Liver (tissue), 9 donors: ENCODE data around the gene ESRP2. TPM values are rescaled to one million over a fixed set of nuclear protein-coding genes. Genes with fewer than 3 reads are reported as not detected.

Source experiments
- DNase-seq: peaks from one replicate; pipeline ENCODE4 v3.0.0-alpha.2; 2017; ENCODE audit warnings: low spot score
- H3K27ac ChIP-seq, 2 donors: one replicate each; pipeline ENCODE4 v1.7.0; 2013; ENCODE audit warnings: inconsistent platforms in 2 of 2, low read length in 2 of 2, control low read depth in 1 of 2, low read depth in 1 of 2, mild to moderate bottlenecking in 1 of 2
- H3K27me3 ChIP-seq, 4 donors: one replicate each; pipeline versions ENCODE4 v1.6.1 to v1.7.0; 2013; ENCODE audit warnings: low read length in 3 of 4, inconsistent platforms in 1 of 4, mild to moderate bottlenecking in 1 of 4, moderate library complexity in 1 of 4; ENCODE audit not compliant: control insufficient read depth in 4 of 4, insufficient read depth in 4 of 4
- H3K36me3 ChIP-seq, 4 donors: one replicate each; pipeline versions ENCODE4 v1.6.1 to v1.7.0; 2013; ENCODE audit warnings: low read length in 3 of 4, mild to moderate bottlenecking in 3 of 4, low read depth in 1 of 4, moderate library complexity in 1 of 4; ENCODE audit not compliant: control insufficient read depth in 4 of 4, insufficient read depth in 3 of 4
- H3K4me1 ChIP-seq, 4 donors: one replicate each; pipeline versions ENCODE4 v1.6.1 to v1.7.0; 2013; ENCODE audit warnings: low read length in 3 of 4, mild to moderate bottlenecking in 3 of 4, moderate library complexity in 1 of 4; ENCODE audit not compliant: control insufficient read depth in 4 of 4, insufficient read depth in 4 of 4
- H3K4me3 ChIP-seq, 3 donors: one replicate each; pipeline versions ENCODE4 v1.6.1 to v1.7.0; 2013; ENCODE audit warnings: low read length in 3 of 3, control low read depth in 1 of 3, low read depth in 1 of 3, mild to moderate bottlenecking in 1 of 3
- H3K9ac ChIP-seq, 2 donors: one replicate each; pipeline ENCODE4 v1.7.0; 2013; ENCODE audit warnings: low read length in 2 of 2, mild to moderate bottlenecking in 2 of 2, moderate library complexity in 2 of 2, control low read depth in 1 of 2, low read depth in 1 of 2
- H3K9me3 ChIP-seq, 4 donors: one replicate each; pipeline versions ENCODE4 v1.6.1 to v1.7.0; 2013; ENCODE audit warnings: low read length in 3 of 4; ENCODE audit not compliant: control insufficient read depth in 4 of 4
- CTCF ChIP-seq: fragments of 150-350 bp; IDR thresholded peaks from 2 replicates; pipeline ENCODE4 v1.5.1; 2017; ENCODE audit warnings: improper control_type of control experiment, low read depth, low read length; ENCODE audit not compliant: missing input control
- EGR1 ChIP-seq, 2 donors: IDR thresholded peaks; 2 replicates each; pipeline ENCODE4 v1.6.1; 2016 to 2018; ENCODE audit warnings: antibody characterized with exemption in 2 of 2, low read depth in 2 of 2
- FOXA1 ChIP-seq: IDR thresholded peaks from 2 replicates; pipeline ENCODE4 v1.6.1; 2016; ENCODE audit warnings: antibody characterized with exemption
- FOXA2 ChIP-seq: IDR thresholded peaks from 2 replicates; pipeline ENCODE4 v1.6.1; 2016; ENCODE audit warnings: antibody characterized with exemption
- GABPA ChIP-seq, 2 donors: IDR thresholded peaks in 1 of 2; conservative IDR thresholded peaks in 1 of 2; 2 replicates each; pipeline ENCODE4 v1.6.1; 2016; ENCODE audit warnings: antibody characterized with exemption in 2 of 2, mild to moderate bottlenecking in 1 of 2, moderate library complexity in 1 of 2
- HNF4A ChIP-seq, 2 donors: conservative IDR thresholded peaks; 2 replicates each; pipeline ENCODE4 v1.6.1; 2016; ENCODE audit warnings: antibody characterized with exemption in 2 of 2, mild to moderate bottlenecking in 2 of 2
- HNF4G ChIP-seq: IDR thresholded peaks from 2 replicates; pipeline ENCODE4 v1.6.1; 2016; ENCODE audit warnings: antibody characterized with exemption
- JUND ChIP-seq, 2 donors: IDR thresholded peaks; 2 replicates each; pipeline ENCODE4 v1.6.1; 2016; ENCODE audit warnings: antibody characterized with exemption in 2 of 2
- MAX ChIP-seq: IDR thresholded peaks from 2 replicates; pipeline ENCODE4 v1.6.1; 2016; ENCODE audit warnings: antibody characterized with exemption
- RAD21 ChIP-seq, 2 donors: IDR thresholded peaks; 2 replicates each; pipeline ENCODE4 v1.6.1; 2016; ENCODE audit warnings: antibody characterized with exemption in 2 of 2, mild to moderate bottlenecking in 2 of 2
- RXRA ChIP-seq, 2 donors: IDR thresholded peaks; 2 replicates each; pipeline ENCODE4 v1.6.1; 2017 to 2018; ENCODE audit warnings: antibody characterized with exemption in 2 of 2, mild to moderate bottlenecking in 1 of 2
- SP1 ChIP-seq: IDR thresholded peaks from 2 replicates; pipeline ENCODE4 v1.6.1; 2018; ENCODE audit warnings: antibody characterized with exemption, mild to moderate bottlenecking
- TAF1 ChIP-seq: conservative IDR thresholded peaks from 2 replicates; pipeline ENCODE4 v1.6.1; 2016; ENCODE audit warnings: antibody characterized with exemption, mild to moderate bottlenecking
- YY1 ChIP-seq: IDR thresholded peaks from 2 replicates; pipeline ENCODE4 v1.6.1; 2016; ENCODE audit warnings: antibody characterized with exemption, mild to moderate bottlenecking
- WGBS: extraction: QIAGEN DNeasy Blood & Tissue Kit; methylation state at CpG from one replicate; pipeline ENCODE4 v1.1.7; 2013; 5-methylcytosine and 5-hydroxymethylcytosine counted together
- polyA plus RNA-seq, 2 donors: library from polyadenylated mRNA; stranded (reverse) in 1 of 2; unstranded in 1 of 2; fragments of 200-250 nt in 1 of 2; fragments of >200 nt in 1 of 2; fragmentation: Nextera tagmentation in 1 of 2; extraction: Ambion mirVana in 1 of 2; gene quantifications; one replicate each; pipeline versions ENCODE4 v1.2.1 to v1.2.3, GENCODE V29; 2013 to 2015
- total RNA-seq, 2 donors: library from RNA; depleted of rRNA; stranded (reverse); fragments of >200 nt; gene quantifications; one replicate each; pipeline ENCODE4 v1.2.3, GENCODE V29; 2014
- TF ChIP-seq, protein P1 (sequence below): IDR thresholded peaks from 2 replicates; pipeline ENCODE4 v1.6.1; 2016; ENCODE audit warnings: antibody characterized with exemption
- TF ChIP-seq, protein P2 (sequence below): IDR thresholded peaks from 2 replicates; pipeline ENCODE4 v1.6.1; 2016; ENCODE audit warnings: antibody characterized with exemption, mild to moderate bottlenecking
- donor health status: healthy.
- donor health status: healthy.
- donor health status: healthy.
- donor health status: healthy.
- donor health status: healthy.

The ESRP2 gene
- total and polyA plus RNA-seq, 4 donors = 21.0 to 84.8 (median 45.7) TPM

- TF ChIP-seq RXRA (IDR thresholded peaks at IDR 0.05) = no peak
- TF ChIP-seq, protein P1, sequence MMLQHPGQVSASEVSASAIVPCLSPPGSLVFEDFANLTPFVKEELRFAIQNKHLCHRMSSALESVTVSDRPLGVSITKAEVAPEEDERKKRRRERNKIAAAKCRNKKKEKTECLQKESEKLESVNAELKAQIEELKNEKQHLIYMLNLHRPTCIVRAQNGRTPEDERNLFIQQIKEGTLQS = no peak
- TF ChIP-seq MAX = no peak
- TF ChIP-seq TAF1 = no peak
- TF ChIP-seq YY1 = no peak
- TF ChIP-seq FOXA2 = no peak
- TF ChIP-seq GABPA (IDR thresholded peaks at IDR 0.05 in 1 of 2, conservative IDR thresholded peaks at IDR 0.05 in 1 of 2) = no peak
- TF ChIP-seq SP1 = no peak
- no peak for TF ChIP-seq EGR1 (IDR thresholded peaks at IDR 0.05; ENCODE audit: low read depth in 2 of 2)
- no peak for TF ChIP-seq FOXA1
- TF ChIP-seq, protein P2, sequence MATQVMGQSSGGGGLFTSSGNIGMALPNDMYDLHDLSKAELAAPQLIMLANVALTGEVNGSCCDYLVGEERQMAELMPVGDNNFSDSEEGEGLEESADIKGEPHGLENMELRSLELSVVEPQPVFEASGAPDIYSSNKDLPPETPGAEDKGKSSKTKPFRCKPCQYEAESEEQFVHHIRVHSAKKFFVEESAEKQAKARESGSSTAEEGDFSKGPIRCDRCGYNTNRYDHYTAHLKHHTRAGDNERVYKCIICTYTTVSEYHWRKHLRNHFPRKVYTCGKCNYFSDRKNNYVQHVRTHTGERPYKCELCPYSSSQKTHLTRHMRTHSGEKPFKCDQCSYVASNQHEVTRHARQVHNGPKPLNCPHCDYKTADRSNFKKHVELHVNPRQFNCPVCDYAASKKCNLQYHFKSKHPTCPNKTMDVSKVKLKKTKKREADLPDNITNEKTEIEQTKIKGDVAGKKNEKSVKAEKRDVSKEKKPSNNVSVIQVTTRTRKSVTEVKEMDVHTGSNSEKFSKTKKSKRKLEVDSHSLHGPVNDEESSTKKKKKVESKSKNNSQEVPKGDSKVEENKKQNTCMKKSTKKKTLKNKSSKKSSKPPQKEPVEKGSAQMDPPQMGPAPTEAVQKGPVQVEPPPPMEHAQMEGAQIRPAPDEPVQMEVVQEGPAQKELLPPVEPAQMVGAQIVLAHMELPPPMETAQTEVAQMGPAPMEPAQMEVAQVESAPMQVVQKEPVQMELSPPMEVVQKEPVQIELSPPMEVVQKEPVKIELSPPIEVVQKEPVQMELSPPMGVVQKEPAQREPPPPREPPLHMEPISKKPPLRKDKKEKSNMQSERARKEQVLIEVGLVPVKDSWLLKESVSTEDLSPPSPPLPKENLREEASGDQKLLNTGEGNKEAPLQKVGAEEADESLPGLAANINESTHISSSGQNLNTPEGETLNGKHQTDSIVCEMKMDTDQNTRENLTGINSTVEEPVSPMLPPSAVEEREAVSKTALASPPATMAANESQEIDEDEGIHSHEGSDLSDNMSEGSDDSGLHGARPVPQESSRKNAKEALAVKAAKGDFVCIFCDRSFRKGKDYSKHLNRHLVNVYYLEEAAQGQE = no peak
- TF ChIP-seq JUND (IDR thresholded peaks at IDR 0.05) = no peak
- TF ChIP-seq HNF4A (conservative IDR thresholded peaks at IDR 0.05) = no peak
- no peak for TF ChIP-seq HNF4G
- no peak for TF ChIP-seq RAD21 (IDR thresholded peaks at IDR 0.05)
- no peak for TF ChIP-seq CTCF
- no peaks in the 10 kb centered on the region for H3K9me3 ChIP-seq
- DNase-seq = no peak
- H3K4me3 ChIP-seq = no peak overlapping the region
- peaks cover 10 to 22% (median 16%) of the 10 kb centered on the region in 4 donors for H3K36me3 ChIP-seq
- H3K27ac ChIP-seq = no peak overlapping the region
- 91% methylated on average over 5 of the region's 5 CpGs for WGBS
- H3K4me1 ChIP-seq = peaks cover 2 to 17% (median 14%) of the 10 kb centered on the region in 4 donors
- H3K9ac ChIP-seq = no peak overlapping the region
- H3K27me3 ChIP-seq = no peaks in the 10 kb centered on the region
Observed at GRCh38 chr16:68251832-68252231, 15.9 kb upstream of the ESRP2 start.

GRCh38 chr16:68250951-68251350 is 15.0 kb upstream of the ESRP2 start:
- Histone ChIP-seq H3K9ac (no peak overlapping the region), H3K27me3 (no peaks in the 10 kb centered on the region), H3K4me3 (no peak overlapping the region), H3K9me3 (no peaks in the 10 kb centered on the region), H3K4me1 (peaks cover 2 to 26% (median 22%) of the 10 kb centered on the region in 4 donors), H3K36me3 (peaks cover 10 to 17% (median 14%) of the 10 kb centered on the region in 4 donors), H3K27ac (no peak overlapping the region)
- TF ChIP-seq FOXA2 = no peak
- no peak for TF ChIP-seq SP1
- no peak for TF ChIP-seq CTCF
- TF ChIP-seq EGR1 (IDR thresholded peaks at IDR 0.05; ENCODE audit: low read depth in 2 of 2) = no peak
- TF ChIP-seq, protein P1 = no peak
- no peak for TF ChIP-seq YY1
- TF ChIP-seq HNF4A (conservative IDR thresholded peaks at IDR 0.05) = no peak
- 92% methylated on average over 6 of the region's 6 CpGs for WGBS
- DNase-seq = no peak
